Measurements from ENCODE around the gene SCUBE1.

SCUBE1 gene

DNA sequence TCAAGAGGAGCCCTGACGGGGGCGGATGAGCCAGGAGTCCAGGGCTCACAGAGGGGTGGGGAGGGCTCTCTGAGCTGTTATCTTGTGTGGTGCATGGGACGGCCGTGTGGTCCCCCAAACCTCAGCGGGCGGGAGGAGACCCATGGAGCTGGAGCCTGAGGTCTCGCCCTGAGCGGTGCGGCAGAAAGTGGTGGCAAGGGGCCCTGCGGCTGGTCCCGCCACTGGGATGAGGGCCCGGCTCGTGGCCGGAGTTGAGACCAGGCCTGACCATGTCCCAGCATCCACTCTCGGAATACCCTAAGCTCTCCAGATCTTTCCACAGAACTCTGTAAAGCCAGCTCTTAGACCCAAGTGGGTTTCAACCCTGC, 133.7 kb downstream of the SCUBE1 start:
- no peak for DNase-seq

DNA sequence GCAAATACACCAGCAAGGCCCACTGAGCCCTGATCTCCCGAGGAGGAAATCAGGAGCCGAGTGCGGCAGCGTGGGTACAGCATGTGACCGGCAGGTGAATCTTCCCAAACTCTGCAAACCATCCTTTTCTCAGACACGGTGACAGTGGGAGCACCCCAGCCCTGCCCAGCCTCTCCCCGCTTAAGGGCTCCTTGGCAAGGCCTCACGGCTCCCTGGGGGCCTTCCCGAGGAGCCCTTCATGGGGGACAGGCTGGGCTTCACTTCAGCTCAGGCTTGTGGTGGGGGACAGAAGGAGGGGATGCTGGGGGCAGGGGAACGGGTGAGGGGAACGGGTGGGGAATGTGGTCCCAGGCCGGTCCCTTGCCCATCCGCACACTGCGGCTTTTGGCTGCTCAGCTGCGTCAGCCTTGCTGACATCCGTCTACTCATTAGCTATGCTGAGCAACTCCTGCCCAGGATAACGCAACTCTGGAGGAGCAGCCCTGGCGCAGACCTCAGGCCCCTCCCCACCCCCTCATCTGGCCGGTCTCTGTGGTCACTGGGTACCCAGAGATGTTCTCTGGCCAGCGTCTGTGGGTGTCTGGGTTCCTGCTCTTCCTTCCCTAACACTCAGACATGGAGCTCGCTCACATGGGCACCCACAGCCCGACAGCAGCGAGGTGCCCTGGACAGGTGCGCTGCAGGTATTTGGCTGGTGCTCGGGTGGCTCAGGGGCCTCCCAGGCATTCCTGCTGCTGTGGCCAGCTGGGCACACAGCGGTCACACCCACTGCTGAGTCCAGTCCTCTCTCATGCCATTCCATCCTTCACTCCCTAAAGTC, 134.3 kb downstream of the SCUBE1 start:
- DNase-seq, result no peak

DNA sequence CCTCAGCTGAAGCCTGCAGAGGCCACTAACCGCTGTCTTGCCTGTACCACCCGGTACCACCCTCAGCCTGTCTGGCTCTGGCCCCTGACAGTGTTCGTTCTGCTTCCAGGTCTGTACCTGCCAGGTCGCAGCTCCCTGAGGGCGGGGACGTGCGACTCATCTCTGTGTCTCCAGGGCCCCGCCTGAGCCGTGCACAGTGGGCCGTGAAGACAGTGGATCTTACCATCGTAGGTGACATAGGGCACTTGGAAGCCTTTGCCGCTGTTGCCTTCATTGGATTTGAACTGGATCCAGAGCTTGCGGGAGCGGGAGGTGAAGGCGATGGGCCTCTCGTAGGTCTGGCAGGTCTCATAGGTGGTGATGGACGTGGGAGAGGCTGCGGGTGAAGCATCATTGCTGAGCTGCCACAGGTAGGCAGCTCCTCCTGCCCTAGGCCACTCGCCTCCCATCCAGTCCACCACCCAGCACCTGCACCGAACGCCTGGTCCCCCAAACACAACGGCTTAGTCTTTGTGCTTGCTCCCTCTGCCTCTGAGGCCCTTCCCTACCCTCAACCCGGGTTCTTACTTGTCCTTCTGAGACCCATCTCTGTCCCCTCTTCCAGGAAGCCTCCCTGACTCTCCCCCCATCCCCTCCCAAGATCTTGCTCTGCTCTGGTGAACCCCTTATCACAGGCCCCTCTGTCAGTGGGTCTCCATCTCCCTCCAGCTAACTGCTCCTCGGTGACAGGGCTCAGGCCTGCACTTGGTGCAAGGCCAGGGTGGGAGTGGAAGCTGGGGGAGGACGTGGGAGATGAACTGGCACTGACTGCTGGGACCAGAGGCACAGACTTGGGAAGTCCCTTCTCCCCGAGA, 135.1 kb downstream of the SCUBE1 start:
- no peak for DNase-seq

DNA sequence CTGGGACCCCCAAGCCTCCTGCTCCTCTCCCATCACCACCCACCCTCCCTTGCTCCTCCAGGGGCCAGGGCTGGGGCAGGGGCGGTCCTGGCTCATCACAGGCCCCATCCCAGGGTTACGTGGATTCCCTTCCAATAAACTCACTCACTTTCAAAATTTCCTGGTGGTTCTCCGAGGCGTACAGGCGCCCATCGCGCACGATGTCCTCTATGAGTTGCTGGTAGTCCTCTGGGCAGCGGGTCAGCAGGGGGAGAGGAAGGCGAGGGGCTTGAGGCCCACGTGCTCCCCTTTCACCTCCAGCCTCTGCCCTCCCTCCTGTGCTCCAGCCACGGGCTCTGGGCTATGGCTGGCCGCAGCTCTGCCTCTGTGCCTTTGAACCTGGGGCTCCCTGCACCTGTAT, 135.8 kb downstream of the SCUBE1 start:
- DNase-seq, result no peak

DNA sequence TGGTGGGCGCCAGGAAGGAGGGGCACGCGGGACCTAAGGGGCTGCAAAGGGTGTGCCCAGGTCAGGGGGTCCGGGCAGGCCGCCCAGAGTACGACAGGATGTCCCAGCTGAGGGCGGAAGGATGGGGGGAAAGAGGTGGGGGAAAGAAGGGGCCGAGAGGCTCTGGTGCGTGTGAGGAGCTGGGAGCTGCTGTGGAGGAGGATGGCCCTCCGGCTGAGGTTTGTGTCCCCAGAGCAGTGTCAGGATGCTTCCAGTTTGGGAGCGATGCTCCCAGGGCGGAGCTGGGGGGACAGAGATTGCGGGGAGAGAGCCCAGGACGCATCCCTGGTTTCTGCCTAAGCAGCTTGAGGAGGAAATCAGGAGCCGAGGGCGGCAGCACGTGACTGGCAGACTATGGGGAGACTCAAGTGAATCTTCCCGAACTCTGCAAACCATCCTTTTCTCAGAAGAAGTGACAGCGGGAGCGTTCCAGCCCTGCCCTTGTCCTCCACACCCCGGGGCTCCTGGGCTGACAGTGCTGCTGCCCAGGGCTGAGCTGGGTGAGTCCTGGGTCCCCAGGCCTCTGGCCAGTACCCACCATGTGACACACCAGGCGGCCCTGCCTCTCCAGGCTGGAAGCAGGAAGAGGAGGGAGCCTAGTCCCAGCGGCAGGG, 136.5 kb downstream of the SCUBE1 start:
- DNase-seq, result no peak

DNA sequence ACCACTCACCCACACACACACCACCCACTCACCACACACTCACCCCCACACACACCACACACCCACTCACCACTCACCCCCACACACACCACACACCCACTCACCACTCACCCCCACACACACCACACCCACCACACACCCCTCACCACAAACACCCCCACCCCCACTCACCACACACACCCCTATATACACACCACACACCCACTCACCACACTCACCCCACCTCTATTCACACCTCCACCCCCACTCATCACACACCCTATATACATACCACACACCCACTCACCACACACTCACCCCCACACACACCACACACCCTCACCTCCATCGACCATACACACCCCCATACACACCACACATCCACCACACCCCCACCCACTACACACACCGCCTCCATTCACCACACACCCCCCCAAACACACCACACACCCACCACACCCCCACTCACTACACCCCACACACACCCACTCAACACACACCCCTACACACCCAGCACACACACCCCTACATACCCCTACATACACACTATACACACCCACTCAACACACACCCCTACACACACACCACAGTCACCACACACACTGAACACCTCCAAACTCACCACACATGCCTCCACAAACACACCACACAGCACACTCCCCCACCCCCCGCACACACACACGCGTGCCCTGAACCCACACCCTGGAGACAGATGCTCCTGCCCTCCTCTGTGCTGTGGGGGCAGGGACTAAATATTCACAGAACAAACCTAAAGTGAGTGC, 137.2 kb downstream of the SCUBE1 start:
- no peak for DNase-seq

DNA sequence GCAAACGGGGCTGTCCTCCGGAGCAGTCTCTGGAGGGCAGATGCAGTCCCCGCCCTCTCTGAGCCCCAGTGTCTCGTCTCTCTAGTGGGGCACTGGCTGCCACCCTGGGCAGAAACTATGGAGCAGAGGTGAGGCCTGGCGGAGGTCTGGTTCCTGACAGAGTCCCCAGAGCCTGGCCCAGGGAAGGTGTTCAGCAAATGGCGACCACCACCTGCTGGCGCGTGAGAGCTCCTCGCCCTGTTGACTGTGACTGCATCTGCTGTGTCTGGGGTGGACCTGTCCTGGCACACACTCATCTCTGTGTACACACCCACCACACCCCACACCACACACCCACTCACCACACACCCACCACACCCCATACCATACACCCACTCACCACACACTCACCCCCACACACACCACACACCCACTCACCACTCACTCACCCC, 137.9 kb downstream of the SCUBE1 start:
- DNase-seq, result no peak

DNA sequence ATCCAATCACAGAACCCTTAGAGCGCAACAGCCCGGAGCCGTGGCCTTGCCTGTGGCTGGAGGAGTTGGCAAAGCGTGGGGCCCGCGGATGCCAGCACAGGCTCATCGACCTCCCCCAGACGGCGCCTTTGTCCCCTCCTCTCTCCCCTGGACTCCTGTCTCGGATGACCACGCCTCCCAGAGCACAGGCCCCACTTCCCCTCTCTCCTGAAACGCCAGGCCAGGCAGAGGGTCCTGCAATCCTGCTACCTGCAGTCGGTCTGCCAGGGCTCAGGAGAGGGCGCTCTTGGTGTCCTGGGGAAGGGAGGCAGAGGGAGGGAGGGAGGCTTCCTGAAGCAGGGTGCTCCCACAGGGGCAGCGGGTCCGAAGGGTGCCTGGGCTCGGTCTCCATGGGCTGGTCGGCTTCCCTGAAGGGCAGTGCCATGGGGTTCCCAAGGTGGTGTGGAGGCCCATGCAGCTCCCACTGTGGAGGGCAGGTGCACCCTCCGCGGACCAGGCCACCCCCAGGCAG, 139.6 kb downstream of the SCUBE1 start:
- no peak for DNase-seq

DNA sequence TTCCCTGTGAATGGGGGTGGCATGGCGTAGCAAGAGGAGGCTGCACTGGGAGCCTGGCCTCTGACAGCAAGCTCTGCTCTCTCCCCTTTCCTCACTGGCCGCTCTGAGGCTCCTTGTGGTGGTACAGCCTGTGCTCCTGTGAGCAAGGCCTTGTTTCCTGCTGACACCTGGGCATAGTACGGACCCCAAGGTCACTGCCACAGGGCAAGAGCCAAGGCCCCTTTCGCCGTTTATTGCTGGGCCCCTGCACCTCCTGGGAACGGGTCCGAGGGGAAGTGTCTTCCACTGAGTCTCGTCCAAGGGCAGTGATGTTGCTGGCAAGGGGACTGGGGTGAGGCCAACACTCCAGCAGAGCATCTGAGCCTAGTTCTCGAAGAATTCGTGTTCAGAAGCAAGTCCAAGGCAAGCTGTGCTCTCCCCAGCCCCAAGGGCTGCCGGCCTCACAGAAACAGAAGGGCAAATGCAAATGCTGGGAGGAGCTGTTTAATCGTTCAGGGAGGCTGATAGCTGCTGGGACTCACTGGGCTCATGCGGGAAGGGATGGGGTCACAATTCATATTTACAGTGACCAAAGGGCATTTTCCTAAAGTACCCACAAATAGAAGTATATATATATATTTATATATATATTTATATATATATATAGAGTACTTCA, 140.3 kb downstream of the SCUBE1 start:
- no peak for DNase-seq

DNA sequence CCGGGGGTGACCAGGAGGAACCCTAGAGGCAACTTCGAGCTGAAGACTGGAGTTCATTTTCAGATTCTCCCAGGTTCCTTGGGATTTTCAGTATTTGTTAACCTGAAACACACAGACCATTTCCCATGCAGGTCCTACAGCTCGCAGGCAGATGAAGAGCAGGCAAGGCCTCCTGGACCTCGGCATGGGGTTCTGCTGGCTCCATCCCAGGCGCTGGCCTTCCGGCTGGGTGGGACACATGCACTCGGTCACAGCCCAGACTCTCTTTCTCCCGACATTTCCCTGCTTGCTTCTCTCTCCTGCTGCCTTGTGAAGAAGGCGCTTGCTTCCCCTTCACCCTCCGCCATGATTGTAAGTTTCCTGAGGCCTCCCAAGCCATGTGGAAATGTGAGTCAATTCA, 140.8 kb downstream of the SCUBE1 start:
- DNase-seq, result no peak

DNA sequence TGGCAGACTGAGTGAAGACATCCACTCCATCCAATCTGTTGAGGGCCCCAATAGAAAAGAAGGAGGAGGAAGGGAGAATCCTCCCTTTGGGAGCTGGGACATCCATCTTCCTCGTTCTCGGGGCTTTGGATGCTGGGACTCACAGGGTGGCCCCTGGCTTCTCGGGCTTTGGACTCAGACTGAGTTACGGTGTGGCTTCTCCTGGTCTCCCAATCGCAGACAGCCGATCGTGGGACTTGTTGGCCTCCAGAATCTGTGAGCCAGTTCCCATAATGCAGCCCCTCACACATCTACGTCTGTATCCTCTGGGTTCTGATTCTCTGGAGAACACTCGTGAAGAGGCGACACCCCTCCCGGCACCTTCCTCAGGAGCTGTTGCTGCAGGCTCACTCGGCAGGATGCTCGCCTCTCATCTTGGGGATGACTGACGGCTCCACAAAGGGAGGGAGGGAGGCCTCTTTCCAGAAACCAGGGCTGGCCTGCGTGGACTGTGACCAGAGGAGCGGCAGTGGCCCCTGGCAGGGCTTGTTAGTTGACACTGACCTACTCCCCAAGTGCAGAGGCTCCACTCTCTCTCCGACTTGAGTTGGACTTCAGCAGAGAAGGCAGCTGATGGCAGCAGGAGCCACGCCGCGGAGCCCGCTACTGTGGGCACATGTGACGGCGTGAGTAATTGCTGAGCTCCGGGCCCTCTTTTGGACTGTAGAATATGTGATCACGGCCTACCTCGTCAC, 141.5 kb downstream of the SCUBE1 start:
- no peak for DNase-seq

DNA sequence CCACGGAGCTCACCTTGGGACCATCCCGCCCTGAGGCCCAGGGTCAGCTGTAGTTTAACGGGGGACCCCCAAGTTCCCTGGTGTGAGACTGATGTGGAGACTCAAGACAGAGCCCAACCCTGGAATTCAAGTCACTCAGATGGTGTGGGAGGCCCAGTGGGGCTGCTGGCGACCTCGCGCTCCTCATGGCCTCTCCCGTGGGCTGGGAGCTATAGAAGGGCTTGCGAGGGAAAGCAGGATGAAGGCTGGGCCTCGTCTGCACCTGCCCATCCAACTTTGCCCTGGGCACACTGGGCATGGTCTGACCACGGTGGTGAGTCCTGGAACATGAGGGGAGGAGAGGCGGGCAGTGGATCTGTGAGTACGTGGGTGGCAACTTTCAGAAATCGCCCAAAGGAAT, 142.6 kb downstream of the SCUBE1 start:
- DNase-seq, result no peak

DNA sequence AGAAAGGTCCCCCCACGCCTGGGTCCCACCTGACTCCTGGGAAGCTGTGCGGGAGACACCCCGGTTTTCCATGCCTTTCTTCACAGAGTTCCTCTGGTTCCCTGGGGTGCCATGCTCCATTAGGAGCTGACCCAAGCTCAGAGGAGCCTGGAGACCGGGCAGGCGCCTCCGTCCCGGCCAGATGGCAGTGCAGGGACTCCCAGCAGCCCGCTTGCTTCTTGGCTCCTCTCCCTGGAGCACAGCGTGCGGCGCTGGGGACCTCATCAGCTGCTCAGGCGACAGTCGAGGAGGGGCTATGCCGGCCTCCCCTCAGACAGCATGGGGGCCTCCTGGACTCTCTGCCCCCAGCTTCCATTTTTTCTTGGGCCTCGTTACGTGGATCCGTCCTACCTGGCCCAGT, 143.1 kb downstream of the SCUBE1 start:
- DNase-seq, result no peak

DNA sequence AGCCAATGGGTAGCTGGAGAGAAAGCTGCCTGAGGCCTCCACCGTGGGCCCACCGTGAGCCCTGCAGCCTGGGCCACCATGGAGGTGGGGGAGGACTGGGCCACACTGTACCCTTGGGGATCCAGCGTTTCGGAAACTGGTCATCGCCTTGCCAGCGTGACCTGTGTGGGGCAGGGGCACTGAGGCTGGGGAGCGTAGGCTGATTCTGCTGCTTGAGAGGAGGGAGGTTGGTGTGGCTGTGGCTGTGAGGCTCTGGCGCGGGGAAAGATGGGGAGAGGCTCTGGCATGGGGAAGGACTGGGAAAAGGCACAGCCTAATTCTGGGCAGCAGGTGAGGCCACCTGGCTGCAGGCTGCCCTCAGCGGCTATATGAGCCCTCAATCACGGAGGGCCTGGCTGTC, 143.6 kb downstream of the SCUBE1 start:
- no peak for DNase-seq

DNA sequence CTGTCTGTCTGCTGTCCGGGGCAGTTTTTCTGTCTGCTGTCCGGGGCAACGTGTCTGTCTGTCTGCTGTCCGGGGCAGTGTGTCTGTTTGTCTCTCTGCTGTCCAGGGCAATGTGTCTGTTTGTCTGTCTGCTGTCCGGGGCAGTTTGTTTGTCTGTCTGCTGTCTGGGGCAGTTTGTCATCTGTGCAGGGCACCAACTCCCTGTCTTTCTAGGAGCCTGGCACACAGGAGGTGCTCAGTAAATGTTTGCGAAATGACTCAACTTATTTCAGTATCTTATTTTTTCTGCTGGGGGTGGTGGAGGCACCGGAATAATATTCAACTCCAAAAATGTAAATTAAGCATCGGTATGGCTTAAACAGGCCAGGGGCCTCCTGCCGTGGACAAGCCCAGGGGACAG, 144.2 kb downstream of the SCUBE1 start:
- no peak for DNase-seq

DNA sequence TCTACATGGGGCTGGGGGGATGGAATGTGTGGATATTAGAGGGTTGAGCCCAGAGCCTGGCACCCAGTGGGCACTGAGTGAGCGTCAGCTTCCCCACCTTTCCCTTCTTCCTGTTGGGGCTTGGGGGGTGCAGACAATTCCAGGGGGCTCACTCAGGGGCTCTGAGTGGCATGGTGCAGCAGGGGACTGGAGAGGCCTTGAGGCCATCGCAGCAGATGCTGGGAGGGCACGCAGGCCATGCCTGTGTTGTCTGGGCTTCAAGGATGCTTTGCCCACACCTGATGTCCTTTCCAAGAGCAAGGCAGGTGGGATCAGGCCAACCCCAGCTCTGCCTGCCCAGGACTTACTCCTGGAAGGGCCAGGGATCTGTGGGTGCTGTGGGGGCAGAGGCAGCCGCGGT, 145.0 kb downstream of the SCUBE1 start:
- DNase-seq, result no peak

DNA sequence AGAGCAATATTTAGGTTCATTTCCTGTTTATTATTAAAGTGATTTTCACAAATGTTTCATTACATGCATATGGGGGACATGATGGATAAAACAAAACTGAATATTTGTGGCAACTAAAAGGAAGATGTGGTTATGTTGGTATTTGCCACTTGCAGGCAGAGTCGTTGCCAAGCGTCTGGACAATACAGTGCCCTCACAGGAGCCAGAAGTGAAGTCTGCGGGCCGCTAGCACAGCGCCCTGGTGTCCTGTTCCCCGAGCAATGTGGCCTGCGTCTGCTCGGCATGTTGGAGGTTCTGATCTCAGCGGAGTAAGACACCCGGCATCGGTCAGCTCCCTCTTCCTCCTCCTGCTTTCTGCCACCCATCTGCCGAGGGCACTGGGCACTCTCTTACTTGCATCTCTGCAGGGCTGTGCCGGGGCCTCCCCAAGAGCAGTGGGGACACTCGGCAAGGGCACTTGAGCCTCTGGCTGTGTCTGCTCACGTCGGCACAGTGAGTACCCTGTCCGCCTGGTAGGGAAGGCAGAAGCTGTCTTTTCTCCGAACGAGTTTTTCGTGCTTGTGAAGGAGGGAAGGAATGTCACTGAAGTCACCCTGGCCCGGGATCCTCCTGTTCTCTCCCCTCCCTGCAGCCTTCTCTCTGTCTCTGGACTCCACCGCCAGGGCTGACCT, 145.8 kb downstream of the SCUBE1 start:
- DNase-seq, result no peak

DNA sequence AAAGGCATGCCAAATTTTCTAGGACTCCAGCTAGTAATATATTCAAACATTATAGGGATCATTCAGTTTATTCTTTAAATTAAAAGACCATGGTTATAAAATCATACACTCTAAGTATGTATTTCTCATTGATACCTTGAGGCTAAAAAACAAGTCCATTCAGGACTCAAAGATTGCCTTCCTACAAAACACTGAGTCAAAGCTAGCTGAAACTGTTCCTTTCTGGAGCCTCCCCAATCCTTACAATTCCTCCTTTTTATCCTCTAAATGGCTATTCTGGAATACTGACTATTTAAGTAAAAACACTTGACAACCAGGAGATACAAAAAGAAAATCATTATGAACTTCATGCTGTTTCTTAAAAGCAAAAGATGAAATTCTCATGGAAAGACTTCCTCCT, 151.3 kb downstream of the SCUBE1 start:
- DNase-seq, result no peak

DNA sequence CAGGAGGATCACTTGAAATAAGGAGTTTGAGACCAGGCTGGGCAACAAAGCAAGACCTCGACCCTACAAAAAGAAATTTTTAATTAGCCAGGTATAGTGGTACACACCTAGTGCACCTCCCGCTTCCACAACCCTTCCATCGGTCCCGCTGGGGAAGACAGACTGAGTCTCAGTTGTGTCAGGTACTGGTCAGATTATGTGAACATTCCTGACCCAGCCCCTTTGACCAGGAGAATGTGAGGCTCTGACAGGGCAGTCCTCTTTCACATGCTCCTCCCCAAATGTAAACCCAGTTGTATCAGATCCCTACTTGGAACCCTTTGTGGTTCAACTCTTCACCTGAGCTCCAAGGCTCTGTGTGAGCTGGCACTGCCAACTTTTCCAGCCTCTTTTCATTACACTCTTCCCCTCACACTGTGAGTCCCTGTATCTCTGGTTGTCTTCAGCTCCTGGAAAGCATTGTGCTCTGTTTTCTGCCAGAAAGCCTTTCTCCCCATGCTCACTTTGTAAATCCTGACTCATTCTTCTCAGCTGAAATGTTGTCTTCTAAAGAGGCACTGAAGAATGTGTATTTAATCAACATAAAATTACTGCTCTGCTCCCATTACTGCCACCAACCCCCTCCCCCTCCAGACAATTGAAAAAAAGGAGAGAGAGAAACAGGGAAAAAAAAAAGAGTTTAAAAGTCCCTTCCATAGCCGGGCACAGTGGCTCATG, 154.2 kb downstream of the SCUBE1 start:
- no peak for DNase-seq

All from activated effector memory CD4-positive, alpha-beta T cell treated with Interleukin-2 at 50 U/mL for 16 hours (primary cell).